Activated B cell treated with CpG ODN at 0.5 μM for 24 hours (primary cell): ENCODE measurements around the gene LIPA. TPM values are rescaled to one million over a fixed set of nuclear protein-coding genes. Genes with fewer than 3 reads are reported as not detected.

Source experiments
- ATAC-seq: fragments of 200-7000 bp; cut with Tn5 transposase; one replicate; pipeline ENCODE4 v1.10.0; 2021; ENCODE audit warnings: low read depth, mild to moderate bottlenecking, moderate library complexity
- CTCF ChIA-PET: fragments of 350-600 bp; sonication (Branson Sonifier 250); formaldehyde crosslinking; loops from one replicate; lab custom pipeline; 2021; ENCODE audit warnings: antibody characterized with exemption; lab: Charles Lee
- POLR2A ChIA-PET: fragments of 350-600 bp; sonication (Branson Sonifier 250); formaldehyde crosslinking; loops from one replicate; lab custom pipeline; 2021; ENCODE audit warnings: antibody characterized with exemption; lab: Charles Lee
- DNase-seq: peaks from one replicate; pipeline ENCODE4 v3.0.0; 2022
- H3K27ac Mint-ChIP-seq: one replicate; pipeline ENCODE4 v1.8.0; 2020; ENCODE audit warnings: mixed read lengths
- H3K27me3 Mint-ChIP-seq: one replicate; pipeline ENCODE4 v1.8.0; 2021; ENCODE audit warnings: mixed read lengths
- H3K36me3 Mint-ChIP-seq: one replicate; pipeline ENCODE4 v1.8.0; 2021; ENCODE audit warnings: low read depth, mixed read lengths
- H3K4me1 Mint-ChIP-seq: one replicate; pipeline ENCODE4 v1.8.0; 2021; ENCODE audit warnings: mixed read lengths
- H3K4me3 Mint-ChIP-seq: one replicate; pipeline ENCODE4 v1.8.0; 2020; ENCODE audit warnings: mild to moderate bottlenecking, mixed read lengths
- H3K9me3 Mint-ChIP-seq: one replicate; pipeline ENCODE4 v1.8.0; 2020; ENCODE audit warnings: mixed read lengths
- CTCF ChIP-seq: fragments of 200-600 bp; IDR thresholded peaks from one replicate; pipeline ENCODE4 v1.8.0; 2022; ENCODE audit warnings: antibody characterized with exemption, mild to moderate bottlenecking
- intact Hi-C: fragments of 100-400 bp; cut with micrococcal nuclease; formaldehyde crosslinking; loops from one replicate; pipeline ENCODE4 v1.15.1; 2024
- total RNA-seq: library from RNA; stranded (reverse); gene quantifications from 2 replicates; pipeline ENCODE4 v1.2.3, GENCODE V29; 2022

The LIPA gene
- total RNA-seq, 1 donor from 2014 or later = 32.8 TPM

- no peak overlapping the region for H3K27ac Mint-ChIP-seq
- POLR2A ChIA-PET = no interaction called here
Measured at GRCh38 chr10:89262086-89263051, 10.8 kb upstream of the LIPA start.

GRCh38 chr10:89258881-89259280, 7.3 kb upstream of the LIPA start:
- Mint-ChIP-seq H3K9me3 (peaks cover 10% of the 10 kb centered on the region), H3K4me1 (peaks cover 3% of the 10 kb centered on the region), H3K36me3 (peaks cover 3% of the 10 kb centered on the region), H3K4me3 (no peak overlapping the region), H3K27ac (no peak overlapping the region), H3K27me3 (peaks cover 3% of the 10 kb centered on the region)
- no peak for ATAC-seq
- intact Hi-C loops = no loop called here
- no peak for TF ChIP-seq CTCF
- ChIA-PET CTCF (interaction anchor here (0.9 kb wide), 1 partner anchor 155 kb away, joined by 3 read pairs; no protein-coding TSS in a partner anchor), POLR2A (no interaction called here)
- no peak for DNase-seq

More at GRCh38 chr10:89262086-89263051, 10.8 kb upstream of the LIPA start:
- no peak for TF ChIP-seq CTCF
- CTCF ChIA-PET = interaction anchor here (0.7 to 1.4 kb wide), 4 partner anchors 156 to 427 kb away, joined by 3 to 4 read pairs (median 4); no protein-coding TSS in a partner anchor
- peaks cover 3% of the 10 kb centered on the region for H3K4me1 Mint-ChIP-seq
- ATAC-seq (no peak), DNase-seq (no peak)
- no peak overlapping the region for H3K4me3 Mint-ChIP-seq
- H3K27me3 Mint-ChIP-seq = no peaks in the 10 kb centered on the region
- intact Hi-C loops = no loop called here
- no peaks in the 10 kb centered on the region for H3K36me3 Mint-ChIP-seq
- H3K9me3 Mint-ChIP-seq = no peaks in the 10 kb centered on the region

GRCh38 chr10:89257581-89257980, 6.0 kb upstream of the LIPA start:
- no peak for TF ChIP-seq CTCF
- Mint-ChIP-seq H3K9me3 (peaks cover 15% of the 10 kb centered on the region), H3K27me3 (peaks cover 3% of the 10 kb centered on the region), H3K4me1 (peaks cover 3% of the 10 kb centered on the region), H3K27ac (no peak overlapping the region), H3K36me3 (peaks cover 3% of the 10 kb centered on the region), H3K4me3 (no peak overlapping the region)
- DNase-seq (no peak), ATAC-seq (no peak)
- ChIA-PET POLR2A (no interaction called here), CTCF (no interaction called here)
- intact Hi-C loops = no loop called here

GRCh38 chr10:89256962-89257361, 5.4 kb upstream of the LIPA start:
- Mint-ChIP-seq H3K9me3 (peaks cover 15% of the 10 kb centered on the region), H3K4me1 (peaks cover 3% of the 10 kb centered on the region), H3K36me3 (peaks cover 3% of the 10 kb centered on the region), H3K27ac (no peak overlapping the region), H3K27me3 (peaks cover 3% of the 10 kb centered on the region), H3K4me3 (no peak overlapping the region)
- no peak for TF ChIP-seq CTCF
- DNase-seq (no peak), ATAC-seq (no peak)
- ChIA-PET POLR2A (no interaction called here), CTCF (no interaction called here)
- intact Hi-C loops = no loop called here

GRCh38 chr10:89256340-89256739, 4.8 kb upstream of the LIPA start:
- Mint-ChIP-seq H3K27ac (no peak overlapping the region), H3K9me3 (peaks cover 15% of the 10 kb centered on the region), H3K27me3 (peaks cover 3% of the 10 kb centered on the region), H3K4me3 (no peak overlapping the region), H3K4me1 (peaks cover 3% of the 10 kb centered on the region), H3K36me3 (peaks cover 3% of the 10 kb centered on the region)
- no peak for DNase-seq
- intact Hi-C loops = no loop called here
- CTCF ChIA-PET = interaction anchor here (1.4 kb wide), 1 partner anchor 158 kb away, joined by 3 read pairs; no protein-coding TSS in a partner anchor
- TF ChIP-seq CTCF = no peak
- no peak for ATAC-seq
- POLR2A ChIA-PET = no interaction called here
